ENCODE data around the gene HHATL.
"Not testable (repeated sequence)": the region's sequence is repeated elsewhere in the genome, so short reads cannot be mapped to it uniquely, and the experiment has no call there.

HHATL gene

DNA sequence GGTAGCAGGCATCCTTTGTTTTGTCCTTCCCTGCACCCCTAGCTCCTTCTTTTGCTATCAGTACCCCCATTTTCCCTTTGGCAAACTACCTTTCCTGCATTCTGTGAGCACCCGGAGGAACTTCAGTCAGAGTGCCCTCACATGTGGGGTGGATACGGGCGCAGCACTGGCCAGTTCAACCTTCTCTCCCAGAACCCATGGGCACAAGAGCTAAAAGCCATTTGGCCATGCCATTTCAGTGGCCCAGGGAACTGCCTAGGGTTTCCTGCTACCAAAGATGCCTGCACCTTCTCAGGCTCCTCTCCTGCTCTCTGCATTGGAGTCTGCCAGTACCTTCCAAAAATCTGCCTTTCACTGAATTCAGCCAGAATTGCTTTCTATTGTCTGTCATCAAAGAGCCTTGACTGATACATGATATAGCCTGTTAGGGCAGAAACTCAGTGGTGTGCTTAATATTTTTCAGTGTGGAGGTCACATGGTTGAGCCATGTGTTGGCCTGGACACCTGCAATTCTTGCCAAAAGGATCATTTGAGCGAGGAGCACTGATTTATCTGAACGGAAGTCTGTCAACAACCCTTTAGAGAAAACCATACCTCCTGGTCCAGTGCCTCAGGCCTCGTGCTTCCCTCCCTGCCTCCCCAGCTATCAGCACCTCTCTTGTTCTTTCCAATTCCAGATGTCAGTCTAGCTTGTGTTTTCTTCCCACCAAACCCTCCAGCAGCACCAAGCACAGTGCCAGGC, 27.0 kb upstream of the HHATL start:
- no peaks in the 10 kb centered on the region for H3K4me1 Mint-ChIP-seq (ENCODE audit: low read depth)
- H3K36me3 Mint-ChIP-seq = no peaks in the 10 kb centered on the region
- no peaks in the 10 kb centered on the region for H3K27me3 Mint-ChIP-seq
- no peaks in the 10 kb centered on the region for H3K9me3 Mint-ChIP-seq (ENCODE audit: low read depth)
- no peak overlapping the region for H3K27ac Mint-ChIP-seq
- H3K4me3 Mint-ChIP-seq = no peak overlapping the region

- Mint-ChIP-seq H3K4me1 (ENCODE audit: low read depth) (no peaks in the 10 kb centered on the region), H3K9me3 (ENCODE audit: low read depth) (no peaks in the 10 kb centered on the region), H3K36me3 (no peaks in the 10 kb centered on the region), H3K27ac (no peak overlapping the region), H3K4me3 (no peak overlapping the region), H3K27me3 (peaks cover 2% of the 10 kb centered on the region)
Observed at GRCh38 chr3:42728668-42729364, 26.2 kb upstream of the HHATL start.

DNA sequence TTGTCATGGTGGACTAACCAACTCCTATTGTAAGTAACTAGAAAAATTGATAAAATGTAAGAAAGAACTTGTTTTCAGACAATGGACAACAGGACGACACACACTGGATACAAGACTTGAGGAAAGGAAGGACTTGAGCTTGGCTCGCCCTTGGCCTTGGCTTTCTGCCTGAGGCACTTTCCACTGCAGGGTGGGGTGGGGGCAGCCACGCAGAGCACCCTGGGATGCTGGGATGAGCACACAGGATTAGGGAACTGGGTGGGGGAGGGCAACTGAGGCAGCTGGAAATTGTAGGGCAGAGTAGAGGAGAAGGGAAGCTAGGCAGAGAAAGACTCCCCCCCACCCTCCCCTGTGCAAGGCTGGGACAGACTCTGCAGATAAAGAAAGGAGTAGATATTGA, 25.5 kb upstream of the HHATL start:
- no peaks in the 10 kb centered on the region for H3K4me1 Mint-ChIP-seq (ENCODE audit: low read depth)
- no peaks in the 10 kb centered on the region for H3K36me3 Mint-ChIP-seq
- H3K4me3 Mint-ChIP-seq = no peak overlapping the region
- H3K27me3 Mint-ChIP-seq = peaks cover 6% of the 10 kb centered on the region
- no peaks in the 10 kb centered on the region for H3K9me3 Mint-ChIP-seq (ENCODE audit: low read depth)
- no peak overlapping the region for H3K27ac Mint-ChIP-seq

DNA sequence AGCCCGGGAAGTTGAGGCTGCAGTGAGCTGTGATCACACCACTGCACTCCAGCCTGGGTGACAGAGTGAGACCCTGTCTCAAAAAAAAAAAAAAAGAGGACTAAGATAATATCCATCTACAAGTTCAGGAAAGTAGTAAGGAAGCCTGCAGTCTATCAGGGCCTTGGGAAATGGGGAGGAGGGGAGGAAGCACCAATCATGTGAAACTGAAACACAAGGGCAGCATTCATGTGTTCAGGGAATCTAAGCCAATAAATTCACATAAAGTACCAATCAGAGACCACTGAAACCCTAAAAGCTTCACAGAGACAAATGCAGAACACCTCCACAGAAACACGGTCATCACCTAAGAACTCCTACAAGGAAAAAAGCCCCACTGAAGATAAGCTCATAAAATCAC, 22.9 kb upstream of the HHATL start:
- Mint-ChIP-seq H3K4me3 (no peak overlapping the region), H3K27me3 (peaks cover 6% of the 10 kb centered on the region), H3K36me3 (no peaks in the 10 kb centered on the region)

GRCh38 chr3:42723219-42723618, 20.6 kb upstream of the HHATL start:
- Mint-ChIP-seq H3K4me1 (ENCODE audit: low read depth) (no peaks in the 10 kb centered on the region), H3K9me3 (ENCODE audit: low read depth) (no peaks in the 10 kb centered on the region), H3K27me3 (peaks cover 6% of the 10 kb centered on the region), H3K36me3 (no peaks in the 10 kb centered on the region), H3K27ac (no peak overlapping the region), H3K4me3 (no peak overlapping the region)

More for the DNA sequence above, 22.9 kb upstream of the HHATL start:
- Mint-ChIP-seq H3K4me1 (ENCODE audit: low read depth) (no peaks in the 10 kb centered on the region), H3K27ac (no peak overlapping the region), H3K9me3 (ENCODE audit: low read depth) (no peaks in the 10 kb centered on the region)

DNA sequence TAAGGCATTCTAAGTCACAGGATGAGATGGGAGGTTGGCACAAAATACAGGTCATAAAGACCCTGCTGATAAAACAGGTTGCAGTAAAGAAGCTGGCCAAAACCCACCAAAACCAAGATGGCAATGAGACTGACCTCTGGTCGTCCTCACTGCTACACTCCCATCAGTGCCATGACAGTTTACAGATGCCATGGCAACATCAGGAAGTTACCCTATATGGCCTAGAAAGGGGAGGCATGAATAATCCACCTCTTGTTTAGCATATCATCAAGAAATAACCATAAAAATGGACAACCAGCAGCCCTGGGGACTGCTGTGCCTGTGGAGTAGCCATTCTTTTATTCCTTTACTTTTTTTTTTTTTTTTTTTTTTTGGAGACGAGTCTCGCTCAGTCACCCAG, 19.8 kb upstream of the HHATL start:
- not testable (repeated sequence) for H3K27ac Mint-ChIP-seq; H3K4me3 Mint-ChIP-seq; H3K9me3 Mint-ChIP-seq (ENCODE audit: low read depth); H3K27me3 Mint-ChIP-seq; H3K4me1 Mint-ChIP-seq (ENCODE audit: low read depth); H3K36me3 Mint-ChIP-seq

- peaks cover 6% of the 10 kb centered on the region for H3K27me3 Mint-ChIP-seq
- H3K4me1 Mint-ChIP-seq (ENCODE audit: low read depth) = no peaks in the 10 kb centered on the region
- no peak overlapping the region for H3K27ac Mint-ChIP-seq
- no peak overlapping the region for H3K4me3 Mint-ChIP-seq
- no peaks in the 10 kb centered on the region for H3K36me3 Mint-ChIP-seq
- H3K9me3 Mint-ChIP-seq (ENCODE audit: low read depth) = no peaks in the 10 kb centered on the region
Observed at GRCh38 chr3:42721690-42722089, 19.1 kb upstream of the HHATL start.

DNA sequence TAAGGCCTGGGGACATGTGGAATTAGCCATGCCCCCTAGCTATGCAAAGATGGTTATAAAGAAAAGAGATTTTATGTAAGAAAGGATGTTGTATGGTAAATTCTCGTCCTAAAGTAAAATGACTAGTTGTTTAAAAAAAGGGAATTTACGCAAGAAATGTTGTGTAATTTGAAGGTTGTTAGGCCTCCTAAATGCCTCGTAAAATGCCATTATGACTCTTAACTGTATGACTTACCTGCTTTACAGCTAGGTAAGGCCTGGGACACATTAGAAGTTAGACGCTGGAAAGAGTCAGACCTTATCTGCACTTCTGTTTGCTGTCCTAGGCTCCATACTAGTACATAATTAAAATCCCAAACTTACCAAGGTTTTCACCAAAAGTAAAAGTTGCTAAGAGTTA, 17.5 kb upstream of the HHATL start:
- H3K9me3 Mint-ChIP-seq (ENCODE audit: low read depth) = no peaks in the 10 kb centered on the region
- H3K4me1 Mint-ChIP-seq (ENCODE audit: low read depth) = no peaks in the 10 kb centered on the region
- H3K27me3 Mint-ChIP-seq = peaks cover 6% of the 10 kb centered on the region
- no peak overlapping the region for H3K4me3 Mint-ChIP-seq
- no peak overlapping the region for H3K27ac Mint-ChIP-seq
- no peaks in the 10 kb centered on the region for H3K36me3 Mint-ChIP-seq

DNA sequence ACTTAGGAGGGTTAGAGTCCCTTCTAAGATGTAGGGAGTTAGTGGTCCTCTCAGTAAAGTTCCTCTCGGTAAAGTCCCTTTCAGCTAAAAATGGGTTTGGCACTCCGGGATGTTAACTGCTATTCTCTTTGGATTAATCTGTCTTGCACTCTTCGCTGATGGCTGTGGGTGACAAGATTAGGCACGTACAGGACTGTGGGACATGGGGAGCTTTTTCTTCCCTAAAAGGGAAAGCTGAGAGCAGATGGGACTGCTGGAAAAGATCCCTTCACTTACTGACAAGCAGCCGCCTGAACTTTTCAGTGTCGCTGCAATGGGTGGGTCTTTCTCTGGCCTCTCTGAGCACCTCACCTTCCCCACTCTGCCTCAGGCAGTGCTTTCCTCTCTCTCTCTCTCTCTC, 16.4 kb upstream of the HHATL start:
- Mint-ChIP-seq H3K4me1 (ENCODE audit: low read depth) (no peaks in the 10 kb centered on the region), H3K4me3 (no peak overlapping the region), H3K36me3 (no peaks in the 10 kb centered on the region), H3K9me3 (ENCODE audit: low read depth) (no peaks in the 10 kb centered on the region), H3K27me3 (peaks cover 4% of the 10 kb centered on the region), H3K27ac (no peak overlapping the region)

DNA sequence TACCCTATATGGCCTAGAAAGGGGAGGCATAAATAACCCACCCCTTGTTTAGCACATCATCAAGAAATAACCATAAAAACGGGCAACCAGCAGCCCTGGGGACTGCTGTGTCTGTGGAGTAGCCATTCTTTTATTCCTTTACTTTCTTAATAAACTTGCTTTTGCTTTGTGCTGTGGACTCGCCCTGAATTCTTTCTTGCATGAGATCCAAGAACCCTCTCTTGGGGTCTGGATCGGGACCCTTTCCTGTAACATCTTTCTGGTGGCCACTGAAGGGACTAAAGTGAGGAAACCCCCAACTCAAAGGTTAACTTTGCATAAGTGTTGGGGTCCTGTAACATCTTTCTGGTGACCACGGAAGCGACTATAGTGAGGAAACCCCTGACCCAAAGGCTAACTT, 15.7 kb upstream of the HHATL start:
- no peak overlapping the region for H3K4me3 Mint-ChIP-seq
- H3K36me3 Mint-ChIP-seq = no peaks in the 10 kb centered on the region
- no peaks in the 10 kb centered on the region for H3K9me3 Mint-ChIP-seq (ENCODE audit: low read depth)
- no peak overlapping the region for H3K27ac Mint-ChIP-seq
- no peaks in the 10 kb centered on the region for H3K4me1 Mint-ChIP-seq (ENCODE audit: low read depth)
- H3K27me3 Mint-ChIP-seq = peaks cover 3% of the 10 kb centered on the region

DNA sequence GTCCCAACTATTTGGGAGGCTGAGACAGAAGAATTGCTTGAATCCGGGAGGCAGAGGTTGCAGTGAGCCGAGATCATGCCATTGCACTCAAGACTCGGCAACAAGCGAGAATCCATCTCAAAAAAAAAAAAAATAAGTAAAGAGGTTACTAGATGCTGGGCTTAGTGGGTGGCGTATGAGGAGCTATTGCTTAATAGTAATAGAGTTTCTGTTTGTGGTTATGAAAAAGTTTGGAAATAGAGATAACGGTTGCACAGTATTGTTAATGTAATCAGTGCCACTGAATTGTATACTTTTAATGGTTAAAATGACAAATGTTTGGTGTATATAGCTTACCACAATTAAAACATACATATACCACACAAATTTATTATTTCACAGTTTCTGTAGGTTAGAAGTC, 14.7 kb upstream of the HHATL start:
- no peak overlapping the region for H3K4me3 Mint-ChIP-seq
- H3K27ac Mint-ChIP-seq = no peak overlapping the region
- H3K36me3 Mint-ChIP-seq = no peaks in the 10 kb centered on the region
- no peaks in the 10 kb centered on the region for H3K9me3 Mint-ChIP-seq (ENCODE audit: low read depth)
- H3K27me3 Mint-ChIP-seq = no peaks in the 10 kb centered on the region
- H3K4me1 Mint-ChIP-seq (ENCODE audit: low read depth) = no peaks in the 10 kb centered on the region

GRCh38 chr3:42714171-42714852, 11.7 kb upstream of the HHATL start:
- no peak overlapping the region for H3K27ac Mint-ChIP-seq
- no peaks in the 10 kb centered on the region for H3K36me3 Mint-ChIP-seq

DNA sequence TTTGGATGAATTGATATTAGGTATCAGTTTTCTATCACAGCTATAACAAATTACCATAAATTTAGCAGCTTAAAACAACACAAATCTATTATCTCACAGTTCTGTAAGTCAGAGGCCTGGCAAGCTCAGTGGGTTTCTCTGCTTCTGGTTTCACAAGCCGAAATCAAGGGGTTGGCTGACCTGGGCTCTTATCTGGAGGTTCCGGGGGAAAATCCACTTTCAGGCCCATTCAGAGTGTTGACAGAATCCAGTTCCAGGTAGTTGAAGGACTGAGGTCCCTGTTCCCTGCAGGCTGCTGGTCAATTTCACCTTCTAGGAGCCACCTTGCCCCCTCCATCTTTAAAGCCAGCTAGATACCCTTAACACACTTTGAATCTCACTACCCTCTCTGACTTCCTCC, 11.1 kb upstream of the HHATL start:
- Mint-ChIP-seq H3K27me3 (no peaks in the 10 kb centered on the region), H3K4me1 (ENCODE audit: low read depth) (no peaks in the 10 kb centered on the region), H3K27ac (no peak overlapping the region), H3K9me3 (ENCODE audit: low read depth) (no peaks in the 10 kb centered on the region), H3K36me3 (no peaks in the 10 kb centered on the region), H3K4me3 (no peak overlapping the region)

More at GRCh38 chr3:42714171-42714852, 11.7 kb upstream of the HHATL start:
- Mint-ChIP-seq H3K9me3 (ENCODE audit: low read depth) (no peaks in the 10 kb centered on the region), H3K27me3 (no peaks in the 10 kb centered on the region), H3K4me1 (ENCODE audit: low read depth) (no peaks in the 10 kb centered on the region), H3K4me3 (no peak overlapping the region)

GRCh38 chr3:42712688-42713372, 10.2 kb upstream of the HHATL start:
- Mint-ChIP-seq H3K4me1 (ENCODE audit: low read depth) (no peaks in the 10 kb centered on the region), H3K27ac (no peak overlapping the region), H3K4me3 (no peak overlapping the region)

GRCh38 chr3:42712344-42712648, 9.7 kb upstream of the HHATL start:
- H3K27ac Mint-ChIP-seq = no peak overlapping the region
- no peaks in the 10 kb centered on the region for H3K27me3 Mint-ChIP-seq
- no peak overlapping the region for H3K4me3 Mint-ChIP-seq
- no peaks in the 10 kb centered on the region for H3K36me3 Mint-ChIP-seq
- no peaks in the 10 kb centered on the region for H3K4me1 Mint-ChIP-seq (ENCODE audit: low read depth)
- H3K9me3 Mint-ChIP-seq (ENCODE audit: low read depth) = no peaks in the 10 kb centered on the region

More at GRCh38 chr3:42712688-42713372, 10.2 kb upstream of the HHATL start:
- no peaks in the 10 kb centered on the region for H3K36me3 Mint-ChIP-seq
- no peaks in the 10 kb centered on the region for H3K27me3 Mint-ChIP-seq
- H3K9me3 Mint-ChIP-seq (ENCODE audit: low read depth) = no peaks in the 10 kb centered on the region
